ENCODE data around the gene TMEM139. TPM values are rescaled to one million over a fixed set of nuclear protein-coding genes. Genes with fewer than 3 reads are reported as not detected.
"Not testable (repeated sequence)": the region's sequence is repeated elsewhere in the genome, so short reads cannot be mapped to it uniquely, and the experiment has no call there.

Gene TMEM139
- total RNA-seq, 1 experiment from 2014 or later: 0.85 TPM

DNA sequence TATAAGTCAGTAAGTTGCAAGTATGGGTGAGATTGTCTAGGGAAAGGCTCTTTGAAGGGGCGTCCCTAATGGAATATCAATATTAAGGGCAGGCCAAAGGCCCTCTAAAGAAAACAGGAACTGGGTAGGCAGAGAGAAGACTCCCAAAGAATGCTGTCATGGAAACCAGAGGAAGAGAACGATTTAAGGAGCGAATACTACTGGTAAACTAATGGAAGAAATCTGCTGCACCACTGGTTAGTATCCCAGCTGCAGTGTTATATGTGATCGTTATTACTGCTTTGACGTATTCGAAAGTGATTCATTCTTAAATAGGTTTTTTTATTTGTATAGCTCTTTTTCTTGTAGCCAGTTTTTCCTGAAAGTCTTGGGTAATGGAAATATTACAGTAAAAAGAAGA is 4.7 kb downstream of the TMEM139 start:
- no peak overlapping the region for H2BK15ac ChIP-seq (ENCODE audit: low read depth, low read length)
- H2BK120ac ChIP-seq (ENCODE audit: low read depth, low read length, poor library complexity, severe bottlenecking): no peak overlapping the region
- H3K18ac ChIP-seq (ENCODE audit: insufficient read length, low read depth, low read length): no peak overlapping the region
- Mint-ChIP-seq H3K27ac (no peak overlapping the region), H3K9me3 (peaks cover 12 to 14% of the 10 kb centered on the region in 2 experiments), H3K36me3 (ENCODE audit: insufficient read depth in 1 of 3, low read depth in 3 of 3) (peaks cover 43 to 63% (median 55%) of the 10 kb centered on the region in 3 experiments), H3K4me1 (peaks cover 26 to 29% of the 10 kb centered on the region in 2 experiments), H3K27me3 (ENCODE audit: low read depth) (peaks cover 33% of the 10 kb centered on the region), H3K4me3 (peak overlapping the region; percentile 91 to 95)
- H3K23me2 ChIP-seq (ENCODE audit: insufficient read length, low read depth, low read length, poor library complexity, severe bottlenecking): peaks cover 10% of the 10 kb centered on the region
- H2AFZ ChIP-seq (ENCODE audit: low read length): no peak overlapping the region
- no peaks in the 10 kb centered on the region for H4K20me1 ChIP-seq (ENCODE audit: control insufficient read depth, insufficient read depth, insufficient read length)
- H3K23ac ChIP-seq (ENCODE audit: insufficient read length, low read depth, low read length): no peak overlapping the region
- no peak overlapping the region for H2BK20ac ChIP-seq (ENCODE audit: low read depth, low read length, poor library complexity, severe bottlenecking)
- TF ChIP-seq CTCF (conservative IDR thresholded peaks at IDR 0.05): no peak
- H2AK5ac ChIP-seq (ENCODE audit: insufficient read length, low read length): no peak overlapping the region
- H4K5ac ChIP-seq (ENCODE audit: insufficient read length, low read depth, low read length): no peak overlapping the region
- H3K4ac ChIP-seq (ENCODE audit: low read depth, low read length): no peak overlapping the region
- H3K27ac ChIP-seq (ENCODE audit: insufficient read length, low read depth, low read length): no peak overlapping the region
- H2BK5ac ChIP-seq (ENCODE audit: insufficient read length, low read length): no peak overlapping the region
- H2BK12ac ChIP-seq (ENCODE audit: insufficient read length, low read depth, low read length): no peak overlapping the region
- H3K79me1 ChIP-seq (ENCODE audit: insufficient read depth, low read depth, low read length, poor library complexity, severe bottlenecking): no peaks in the 10 kb centered on the region
- H3K14ac ChIP-seq (ENCODE audit: insufficient read depth, low read length): no peak overlapping the region
- no peak overlapping the region for H3T11ph ChIP-seq (ENCODE audit: low read length)
- no CpG with 5 or more reads among the region's 6 CpGs for WGBS (ENCODE audit: extremely low coverage, insufficient read length, low lambda C conversion rate)
- H3K56ac ChIP-seq (ENCODE audit: insufficient read length, low read depth, low read length): no peak overlapping the region
- H4K8ac ChIP-seq (replicated peaks; ENCODE audit: insufficient read length, low read depth, low read length): no peak overlapping the region
- H3K4me1 ChIP-seq (ENCODE audit: insufficient read depth, low read length): peaks cover 6% of the 10 kb centered on the region; the same call in 1 of the 2 replicates
- no peak for DNase-seq
- peaks cover 16% of the 10 kb centered on the region; the same call in 1 of the 2 replicates for H3K79me2 ChIP-seq (ENCODE audit: insufficient read depth, low read length)
- H3K4me2 ChIP-seq (ENCODE audit: insufficient read depth, insufficient read length, low read length): peak overlapping the region; percentile 99
- H4K91ac ChIP-seq (ENCODE audit: insufficient read length, low read depth, low read length): no peak overlapping the region
- H3K9ac ChIP-seq (ENCODE audit: extremely low read depth, insufficient read length, low read length): peak overlapping the region; percentile 94
- peaks cover 10% of the 10 kb centered on the region for H3K9me3 ChIP-seq (ENCODE audit: control insufficient read depth, low read depth, low read length)
- H3K27me3 ChIP-seq (ENCODE audit: insufficient read depth, low read length): peaks cover 10% of the 10 kb centered on the region; the same call in 1 of the 2 replicates

DNA sequence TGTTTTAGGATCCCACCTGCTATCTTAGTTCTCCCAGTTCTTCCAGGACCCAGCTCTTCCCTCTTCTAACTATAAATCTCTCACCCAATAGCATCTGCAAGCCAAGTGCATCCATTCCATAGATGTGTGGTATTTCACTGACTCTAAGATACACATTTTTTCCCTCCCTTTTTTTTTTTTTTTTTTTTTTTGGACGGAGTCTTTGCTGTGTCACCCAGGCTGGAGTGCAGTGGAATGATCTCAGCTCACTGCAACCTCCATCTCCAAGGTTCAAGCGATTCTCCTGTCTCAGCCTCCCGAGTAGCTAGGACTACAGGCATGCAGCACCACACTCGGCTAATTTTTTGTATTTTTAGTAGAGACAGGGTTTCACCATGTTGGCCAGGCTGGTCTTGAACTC is 5.1 kb downstream of the TMEM139 start:
- not testable (repeated sequence) for H3K4me2 ChIP-seq (ENCODE audit: insufficient read depth, insufficient read length, low read length); H3K18ac ChIP-seq (ENCODE audit: insufficient read length, low read depth, low read length); H2BK12ac ChIP-seq (ENCODE audit: insufficient read length, low read depth, low read length); H4K91ac ChIP-seq (ENCODE audit: insufficient read length, low read depth, low read length); H2BK20ac ChIP-seq (ENCODE audit: low read depth, low read length, poor library complexity, severe bottlenecking); H3K56ac ChIP-seq (ENCODE audit: insufficient read length, low read depth, low read length); H4K8ac ChIP-seq (replicated peaks; ENCODE audit: insufficient read length, low read depth, low read length); H3K9me3 ChIP-seq (ENCODE audit: control insufficient read depth, low read depth, low read length); H3K23ac ChIP-seq (ENCODE audit: insufficient read length, low read depth, low read length); H3K27ac ChIP-seq (ENCODE audit: insufficient read length, low read depth, low read length); H3K14ac ChIP-seq (ENCODE audit: insufficient read depth, low read length); H2BK5ac ChIP-seq (ENCODE audit: insufficient read length, low read length); H3K4ac ChIP-seq (ENCODE audit: low read depth, low read length); H3K23me2 ChIP-seq (ENCODE audit: insufficient read length, low read depth, low read length, poor library complexity, severe bottlenecking); H3K9ac ChIP-seq (ENCODE audit: extremely low read depth, insufficient read length, low read length); H3T11ph ChIP-seq (ENCODE audit: low read length); DNase-seq; H4K5ac ChIP-seq (ENCODE audit: insufficient read length, low read depth, low read length); H2AFZ ChIP-seq (ENCODE audit: low read length); H3K4me1 ChIP-seq (ENCODE audit: insufficient read depth, low read length); H3K79me1 ChIP-seq (ENCODE audit: insufficient read depth, low read depth, low read length, poor library complexity, severe bottlenecking); H2BK15ac ChIP-seq (ENCODE audit: low read depth, low read length); H2BK120ac ChIP-seq (ENCODE audit: low read depth, low read length, poor library complexity, severe bottlenecking); H2AK5ac ChIP-seq (ENCODE audit: insufficient read length, low read length); H4K20me1 ChIP-seq (ENCODE audit: control insufficient read depth, insufficient read depth, insufficient read length)
- Mint-ChIP-seq H3K27ac (peak overlapping the region in 1 of 3 experiments; percentile 61; a peak in 1 of 7 replicates), H3K4me3 (peak overlapping the region; percentile 91 to 95), H3K4me1 (peaks cover 21 to 24% of the 10 kb centered on the region in 2 experiments), H3K36me3 (ENCODE audit: insufficient read depth in 1 of 3, low read depth in 3 of 3) (peaks cover 46 to 68% (median 60%) of the 10 kb centered on the region in 3 experiments), H3K9me3 (peaks cover 12 to 14% of the 10 kb centered on the region in 2 experiments), H3K27me3 (ENCODE audit: low read depth) (peaks cover 31% of the 10 kb centered on the region)
- Histone ChIP-seq H3K27me3 (ENCODE audit: insufficient read depth, low read length) (peaks cover 10% of the 10 kb centered on the region; the same call in 1 of the 2 replicates), H3K79me2 (ENCODE audit: insufficient read depth, low read length) (peaks cover 16% of the 10 kb centered on the region; the same call in 1 of the 2 replicates)
- WGBS (ENCODE audit: extremely low coverage, insufficient read length, low lambda C conversion rate): no CpG with 5 or more reads among the region's 4 CpGs
